ENCODE data around the gene PRRC2C.

The PRRC2C gene

GRCh38 chr1:171570295-171570694 is 85.0 kb downstream of the PRRC2C start:
- no peaks in the 10 kb centered on the region for H3K27me3 ChIP-seq (replicated peaks; ENCODE audit: control insufficient read depth, insufficient read depth, low read length)
- H3K36me3 ChIP-seq (ENCODE audit: control insufficient read depth, insufficient read depth, low read length): peaks cover 12% of the 10 kb centered on the region
- no peak overlapping the region for H3K4me3 ChIP-seq (replicated peaks; ENCODE audit: low read depth, low read length)
- no peak for DNase-seq (ENCODE audit: extremely low read depth, insufficient read length)
- TF ChIP-seq CTCF (IDR thresholded peaks at IDR 0.05; ENCODE audit: insufficient read depth, low read length, poor library complexity, severe bottlenecking): no peak

- Histone ChIP-seq H3K4me3 (replicated peaks; ENCODE audit: low read depth, low read length) (no peak overlapping the region), H3K27me3 (replicated peaks; ENCODE audit: control insufficient read depth, insufficient read depth, low read length) (no peaks in the 10 kb centered on the region), H3K36me3 (ENCODE audit: control insufficient read depth, insufficient read depth, low read length) (peaks cover 9% of the 10 kb centered on the region)
- no peak for DNase-seq (ENCODE audit: extremely low read depth, insufficient read length)
- no peak for TF ChIP-seq CTCF (IDR thresholded peaks at IDR 0.05; ENCODE audit: insufficient read depth, low read length, poor library complexity, severe bottlenecking)
These were observed 90.8 kb downstream of the PRRC2C start for GRCh38 chr1:171576144-171576543.

- DNase-seq (ENCODE audit: extremely low read depth, insufficient read length): no peak
- no peak for TF ChIP-seq CTCF (IDR thresholded peaks at IDR 0.05; ENCODE audit: insufficient read depth, low read length, poor library complexity, severe bottlenecking)
- Histone ChIP-seq H3K4me3 (replicated peaks; ENCODE audit: low read depth, low read length) (no peak overlapping the region), H3K36me3 (ENCODE audit: control insufficient read depth, insufficient read depth, low read length) (peaks cover 11% of the 10 kb centered on the region), H3K27me3 (replicated peaks; ENCODE audit: control insufficient read depth, insufficient read depth, low read length) (no peaks in the 10 kb centered on the region)
These were observed 95.9 kb downstream of the PRRC2C start for GRCh38 chr1:171581226-171581625.

GRCh38 chr1:171581766-171582165 is 96.4 kb downstream of the PRRC2C start:
- Histone ChIP-seq H3K36me3 (ENCODE audit: control insufficient read depth, insufficient read depth, low read length) (peaks cover 12% of the 10 kb centered on the region), H3K27me3 (replicated peaks; ENCODE audit: control insufficient read depth, insufficient read depth, low read length) (no peaks in the 10 kb centered on the region), H3K4me3 (replicated peaks; ENCODE audit: low read depth, low read length) (no peak overlapping the region)
- no peak for TF ChIP-seq CTCF (IDR thresholded peaks at IDR 0.05; ENCODE audit: insufficient read depth, low read length, poor library complexity, severe bottlenecking)
- no peak for DNase-seq (ENCODE audit: extremely low read depth, insufficient read length)

- DNase-seq (ENCODE audit: extremely low read depth, insufficient read length): no peak
- Histone ChIP-seq H3K36me3 (ENCODE audit: control insufficient read depth, insufficient read depth, low read length) (peaks cover 12% of the 10 kb centered on the region), H3K4me3 (replicated peaks; ENCODE audit: low read depth, low read length) (no peak overlapping the region), H3K27me3 (replicated peaks; ENCODE audit: control insufficient read depth, insufficient read depth, low read length) (no peaks in the 10 kb centered on the region)
- TF ChIP-seq CTCF (IDR thresholded peaks at IDR 0.05; ENCODE audit: insufficient read depth, low read length, poor library complexity, severe bottlenecking): no peak
These were observed 97.3 kb downstream of the PRRC2C start for GRCh38 chr1:171582589-171582988.

GRCh38 chr1:171583591-171584201 is 98.4 kb downstream of the PRRC2C start:
- no peak for DNase-seq (ENCODE audit: extremely low read depth, insufficient read length)
- Histone ChIP-seq H3K27me3 (replicated peaks; ENCODE audit: control insufficient read depth, insufficient read depth, low read length) (no peaks in the 10 kb centered on the region), H3K4me3 (replicated peaks; ENCODE audit: low read depth, low read length) (no peak overlapping the region), H3K36me3 (ENCODE audit: control insufficient read depth, insufficient read depth, low read length) (peaks cover 12% of the 10 kb centered on the region)
- TF ChIP-seq CTCF (IDR thresholded peaks at IDR 0.05; ENCODE audit: insufficient read depth, low read length, poor library complexity, severe bottlenecking): no peak

All from GM06990 (cell line).